Germinal center (tissue), 1 donor: ENCODE data around the gene FAM200C.

Experiments used
- DNase-seq: peaks from one replicate; pipeline ENCODE4 v3.0.0; 2012; ENCODE audit warnings: mixed read lengths, low spot score

FAM200C gene

DNA sequence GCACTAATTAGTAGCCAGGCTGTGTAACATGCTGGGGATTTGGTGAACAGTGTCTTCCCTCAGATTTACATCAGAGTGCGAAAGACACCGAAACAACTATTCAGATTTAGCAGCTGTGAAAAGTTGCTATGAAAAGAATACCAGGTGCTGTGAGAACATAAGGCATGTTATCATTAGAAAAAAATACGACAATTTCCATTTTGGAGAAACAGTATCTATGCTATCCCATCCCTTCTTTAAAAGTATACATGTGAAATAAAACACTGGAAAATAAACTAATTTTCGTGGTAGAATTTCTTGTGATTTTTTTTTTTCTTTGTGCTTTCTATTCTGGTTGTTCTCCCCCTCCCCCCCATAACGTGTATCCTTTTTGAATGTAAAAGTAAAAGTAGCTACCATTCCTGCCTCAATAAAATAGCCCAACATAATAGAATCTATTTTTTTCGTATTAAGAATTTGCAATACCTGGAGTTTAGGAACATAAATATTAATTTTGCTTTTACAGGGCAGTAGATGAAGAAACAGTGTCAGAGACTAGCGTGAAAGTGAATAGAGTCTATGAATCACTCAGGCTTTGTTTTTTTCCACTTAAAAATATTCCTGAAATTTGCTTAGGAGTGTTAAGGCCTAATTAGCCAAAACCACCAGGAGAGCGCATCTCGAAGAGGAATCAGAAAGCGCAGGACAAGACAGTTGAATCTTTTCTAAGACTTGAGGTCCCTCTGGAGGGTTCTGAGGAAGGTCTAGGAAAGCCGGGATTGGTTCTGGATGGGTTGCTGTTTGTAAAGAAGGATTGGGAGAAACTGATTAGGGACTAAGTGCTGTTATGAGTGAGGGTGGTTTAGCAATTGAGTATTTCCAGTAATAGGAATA is 19.8 kb upstream of the FAM200C start:
- DNase-seq = no peak

DNA sequence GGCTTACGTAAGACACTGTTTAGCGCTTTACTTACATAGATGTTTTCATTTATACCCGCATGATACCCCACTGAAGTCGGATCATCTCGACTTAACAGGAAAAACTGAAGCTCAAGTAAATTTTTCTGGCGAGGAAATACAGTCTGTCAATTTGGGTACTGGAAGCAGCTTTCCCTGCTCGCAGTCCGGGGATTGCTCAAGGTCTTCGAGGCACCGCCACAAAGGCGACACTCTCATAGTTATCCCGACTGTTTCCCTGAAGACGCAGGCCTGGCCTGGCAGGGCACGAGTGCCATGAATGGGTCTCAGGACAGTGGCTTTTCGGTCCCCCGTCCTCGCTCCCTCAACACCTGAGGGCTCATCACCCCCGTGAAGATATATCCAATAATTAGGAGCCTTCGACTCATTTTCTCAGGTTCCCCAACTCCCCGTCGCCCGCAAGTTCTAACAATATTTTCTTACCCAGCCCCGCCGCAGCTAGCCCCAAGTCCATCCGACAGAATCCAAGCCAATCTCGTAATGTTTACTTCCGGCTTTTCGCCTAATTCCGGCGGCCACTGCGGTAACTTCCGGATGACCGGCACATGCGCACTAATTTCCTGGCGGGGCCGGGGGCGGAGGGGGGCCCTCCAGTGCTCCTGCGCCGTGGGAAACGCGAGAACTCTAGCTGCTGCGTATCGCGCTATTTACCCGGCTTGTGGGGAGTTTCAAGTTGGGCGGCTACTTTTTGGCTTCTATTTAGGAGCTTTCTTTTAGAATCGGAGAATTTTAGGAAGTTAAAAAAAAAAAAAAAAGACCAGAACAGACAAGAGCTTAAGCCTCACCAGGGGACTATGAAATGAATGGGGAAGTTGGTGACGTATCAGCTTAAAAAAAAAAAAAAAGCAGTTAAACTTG is 19.0 kb upstream of the FAM200C start, which contains the start of gene SLU7:
SLU7 (minus strand) TSS at position 521 of the 897 bp plus-strand sequence. CDS start 3,787 bp downstream, outside the sequence.
- peak; percentile 92 for DNase-seq

DNA sequence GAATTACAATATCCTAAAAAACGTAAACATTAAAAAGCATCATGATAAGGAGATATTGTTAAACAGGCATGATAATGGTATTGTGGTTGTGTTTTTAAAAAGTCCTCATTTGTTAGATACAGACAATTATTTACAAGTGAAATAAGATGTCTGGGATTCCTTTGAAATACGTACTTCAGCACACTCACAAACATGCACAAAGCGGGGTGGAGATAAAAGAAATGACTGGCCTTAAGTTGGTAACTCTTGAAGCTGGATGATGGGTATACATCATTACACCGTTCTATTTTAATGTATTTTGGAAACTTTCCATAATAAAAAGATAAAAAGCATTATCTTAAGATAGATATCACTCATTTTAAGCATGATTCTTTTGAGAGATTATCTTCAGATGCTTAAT is 1.0 kb downstream of the FAM200C start:
- DNase-seq = no peak

DNA sequence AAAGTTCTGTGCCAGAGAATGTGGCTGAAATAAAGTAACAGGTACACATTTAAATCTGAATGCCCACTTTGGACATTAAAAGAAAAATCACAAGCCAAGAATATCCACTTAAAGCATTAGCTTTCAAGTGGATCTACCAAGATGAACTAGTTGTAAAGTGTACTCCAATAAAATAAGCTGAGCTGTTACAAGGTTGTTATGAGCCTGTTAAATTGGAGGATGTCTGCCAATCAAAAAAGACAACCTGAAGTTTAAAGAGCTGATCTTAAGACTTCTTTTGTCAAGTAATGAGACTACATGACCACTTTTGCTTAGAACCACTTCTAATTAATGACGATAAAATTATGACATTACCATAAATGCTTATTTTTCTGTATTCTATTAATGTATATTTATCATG is 2.4 kb downstream of the FAM200C start:
- DNase-seq = no peak

DNA sequence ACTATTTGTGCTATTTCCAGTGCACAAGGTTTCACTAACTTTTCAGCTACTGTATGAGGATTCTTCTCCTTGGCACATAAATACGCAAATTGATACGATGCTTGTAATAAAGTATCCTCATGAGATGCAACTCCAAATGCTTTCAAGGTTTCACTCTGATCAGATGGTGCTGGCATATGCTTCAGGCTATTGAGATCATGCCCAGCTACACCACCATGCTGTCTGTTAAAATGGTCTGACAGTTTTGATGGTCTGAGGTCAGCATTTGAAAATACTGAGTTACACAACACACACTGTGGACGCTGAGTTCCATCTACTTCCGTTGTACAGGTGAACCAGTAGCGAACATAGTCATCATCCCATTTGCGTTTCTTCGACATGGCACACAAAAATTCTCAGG is 4.7 kb downstream of the FAM200C start:
- no peak for DNase-seq

DNA sequence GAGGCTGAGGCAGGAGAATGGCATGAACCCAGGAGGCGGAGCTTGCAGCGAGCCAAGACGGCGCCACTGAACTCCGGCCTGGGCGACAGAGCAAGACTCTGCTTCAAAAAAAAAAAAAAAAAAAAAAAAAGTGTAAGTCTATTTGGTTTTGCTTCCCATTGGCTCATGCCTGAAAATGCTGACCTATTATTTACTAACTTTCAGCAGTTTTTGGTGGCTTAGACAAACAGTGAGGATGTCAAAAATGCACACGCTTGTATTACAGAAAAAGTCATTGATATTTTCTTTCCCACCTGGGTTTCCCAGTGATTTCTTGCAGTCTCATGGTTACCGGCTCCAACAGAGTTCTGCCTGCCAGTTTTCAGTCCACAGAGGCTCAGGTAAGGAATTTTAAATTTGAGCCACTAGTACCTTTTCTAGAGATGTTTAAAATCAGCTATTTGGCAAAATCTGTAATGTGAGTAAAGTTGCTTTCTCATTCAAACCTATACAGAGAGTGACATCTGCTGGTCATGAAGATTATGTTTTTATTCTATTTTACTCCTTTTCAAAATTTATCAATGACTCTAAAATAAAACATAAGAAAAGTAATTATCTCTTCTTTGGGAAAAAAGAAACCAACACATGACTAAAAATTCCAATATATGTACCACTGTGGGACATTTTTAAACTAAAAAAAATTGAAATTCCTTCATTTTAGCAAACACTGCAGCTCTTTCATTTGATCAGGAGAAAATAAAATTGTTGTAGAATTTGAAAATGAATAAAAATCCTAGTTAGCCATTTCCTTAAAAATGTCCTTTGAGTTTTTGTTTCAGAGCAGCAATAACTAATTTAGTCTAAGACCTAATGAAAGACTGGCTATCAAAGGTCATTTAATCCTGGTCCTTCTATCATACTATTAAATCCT is 8.8 kb downstream of the FAM200C start:
- peak; percentile 14 for DNase-seq

DNA sequence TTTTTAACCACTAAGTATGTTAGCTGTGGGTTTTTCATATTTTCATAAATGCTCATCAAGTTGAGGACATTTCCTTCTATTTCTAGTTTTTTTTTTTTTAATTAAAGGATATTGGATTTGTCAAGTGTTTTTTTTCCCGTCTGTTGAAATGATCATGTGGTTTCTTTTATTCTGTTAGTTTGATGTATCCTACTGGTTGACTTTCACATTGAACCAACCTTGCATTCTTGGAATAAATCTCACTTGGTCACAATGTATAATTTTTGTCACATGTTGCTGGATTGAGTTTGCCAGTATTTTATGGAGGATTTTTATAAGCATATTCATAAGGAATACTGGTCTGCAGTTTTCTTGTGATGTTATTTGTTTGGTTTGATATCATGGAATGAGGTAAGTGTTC is 12.4 kb downstream of the FAM200C start:
- DNase-seq = no peak

DNA sequence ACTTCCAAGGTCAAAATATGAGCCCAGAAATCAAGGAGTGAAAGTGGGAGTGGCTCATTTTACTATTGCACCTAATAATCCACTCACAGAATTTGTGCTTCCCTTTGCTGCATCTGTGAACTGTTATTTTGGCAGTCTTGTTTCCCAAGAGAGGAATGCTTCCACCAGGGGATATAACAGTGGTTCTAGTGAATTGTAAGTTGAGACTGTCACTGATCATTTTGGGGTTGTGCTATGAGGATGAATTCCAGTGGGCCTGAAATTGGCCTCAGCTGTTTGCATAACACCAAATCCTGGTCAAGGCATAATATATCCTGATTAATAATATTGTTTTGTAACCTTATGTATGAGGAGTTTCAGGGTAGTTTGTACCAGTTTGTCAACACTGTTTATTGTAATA is 14.4 kb downstream of the FAM200C start:
- DNase-seq = no peak

DNA sequence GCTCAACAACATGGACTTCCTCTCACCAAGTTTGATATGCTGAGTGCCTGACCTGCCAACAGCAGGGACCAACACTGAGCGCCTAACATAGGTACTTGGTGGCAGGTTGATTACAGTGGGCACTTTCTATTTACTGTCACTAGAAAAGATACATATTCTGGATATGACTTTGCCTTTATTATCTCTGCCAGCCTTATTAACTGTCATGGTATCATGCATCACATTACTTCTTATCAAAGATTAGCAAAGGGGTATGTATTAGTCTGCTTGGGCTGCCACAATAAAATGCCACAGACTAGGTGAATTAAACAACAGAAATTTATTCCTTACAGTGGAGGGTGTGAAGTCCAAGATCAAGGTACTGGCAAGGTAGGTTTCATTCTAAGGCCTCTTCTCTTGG is 15.2 kb downstream of the FAM200C start:
- no peak for DNase-seq

DNA sequence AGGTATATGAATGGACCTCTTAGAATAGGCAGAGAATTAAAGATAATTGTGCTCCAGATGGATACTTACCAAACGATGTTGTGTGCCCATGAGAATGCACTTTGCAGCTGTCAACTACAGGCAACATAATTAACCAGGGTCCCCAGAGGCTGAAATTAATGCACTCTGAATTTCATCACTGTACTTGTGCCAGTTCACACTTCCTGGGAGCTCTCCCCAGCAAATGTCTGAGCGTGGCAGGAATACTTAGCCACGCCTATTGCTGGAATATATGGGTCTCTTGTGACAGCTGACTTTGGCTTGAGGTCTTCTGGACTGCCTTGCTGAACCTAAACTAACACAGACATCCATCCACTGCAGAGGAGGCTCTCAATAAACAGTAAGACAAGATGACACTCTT is 17.5 kb downstream of the FAM200C start:
- DNase-seq = no peak

DNA sequence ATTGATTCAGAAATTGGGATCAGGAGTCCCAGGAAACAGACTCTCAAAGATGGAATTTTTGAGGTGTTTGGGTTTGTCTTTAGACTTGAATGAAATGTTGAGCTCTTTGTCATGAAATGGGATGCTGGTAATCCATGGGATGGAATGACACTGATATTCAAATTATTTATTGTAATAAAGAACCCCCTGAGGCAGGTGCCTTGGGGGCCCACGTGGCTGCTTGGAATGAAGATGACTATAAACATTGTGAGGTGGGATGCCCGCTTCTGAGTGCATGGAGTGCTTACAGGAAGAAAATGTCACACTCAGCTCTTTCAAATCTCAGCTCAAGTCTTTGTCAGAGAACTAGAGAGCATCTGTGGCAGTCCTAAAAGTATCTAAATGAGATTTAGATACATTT is 19.8 kb downstream of the FAM200C start:
- DNase-seq = no peak

DNA sequence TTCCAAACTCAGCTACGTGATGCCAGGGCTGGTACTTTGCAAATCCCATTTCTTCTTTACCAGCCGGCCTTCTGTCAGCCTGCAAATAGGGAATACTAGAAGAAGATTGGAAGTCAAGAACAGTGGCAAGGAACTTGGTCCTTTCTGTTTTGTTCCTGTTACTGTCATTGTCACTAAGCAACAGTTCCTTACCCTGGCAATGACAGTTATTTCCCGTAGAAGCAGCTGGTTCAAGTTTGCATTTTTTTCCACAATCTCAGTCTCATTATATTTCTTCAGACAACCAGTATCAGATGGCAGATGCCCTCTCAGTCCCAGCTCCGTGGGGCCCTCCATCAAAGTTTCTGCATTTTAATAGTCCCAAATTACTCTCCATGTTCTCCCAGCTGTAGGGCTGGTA is 20.3 kb downstream of the FAM200C start:
- DNase-seq = no peak

DNA sequence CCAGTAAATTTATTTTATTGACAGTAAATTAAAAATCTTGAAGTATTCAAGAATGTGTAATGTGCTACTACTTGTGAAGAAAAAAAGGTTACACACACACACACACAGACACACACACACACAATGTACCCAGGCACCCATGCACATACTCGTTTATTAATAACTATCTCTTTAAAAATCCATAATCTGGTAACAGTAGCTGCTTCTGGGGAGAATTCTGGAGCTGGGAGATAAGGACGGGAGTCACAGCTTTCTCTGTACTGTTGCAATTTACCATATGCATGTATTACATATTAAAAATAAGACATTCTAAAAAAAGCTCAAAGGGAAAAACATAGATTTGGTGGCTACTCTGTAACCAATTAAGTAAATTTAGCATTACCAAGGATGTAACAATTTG is 21.5 kb downstream of the FAM200C start:
- no peak for DNase-seq

DNA sequence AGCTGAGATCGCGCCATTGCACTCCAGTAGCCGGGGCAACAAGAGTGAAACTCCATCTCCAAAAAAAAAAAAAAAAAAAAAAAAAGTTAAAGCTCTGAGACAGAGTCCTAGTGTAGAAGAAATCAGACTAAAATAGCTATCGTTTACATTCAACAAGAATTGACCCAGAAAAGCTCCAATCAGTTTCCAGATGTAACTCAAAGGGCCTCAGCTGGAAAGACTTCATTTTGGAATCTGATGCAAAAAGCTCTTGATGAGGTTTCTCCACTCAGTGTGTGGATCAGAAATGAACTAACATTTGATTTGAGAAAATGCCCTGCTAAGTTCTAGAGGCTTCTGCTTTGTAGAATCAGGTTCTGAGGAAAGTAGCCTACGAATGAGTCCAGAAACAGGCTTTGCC is 22.2 kb downstream of the FAM200C start:
- DNase-seq = no peak

DNA sequence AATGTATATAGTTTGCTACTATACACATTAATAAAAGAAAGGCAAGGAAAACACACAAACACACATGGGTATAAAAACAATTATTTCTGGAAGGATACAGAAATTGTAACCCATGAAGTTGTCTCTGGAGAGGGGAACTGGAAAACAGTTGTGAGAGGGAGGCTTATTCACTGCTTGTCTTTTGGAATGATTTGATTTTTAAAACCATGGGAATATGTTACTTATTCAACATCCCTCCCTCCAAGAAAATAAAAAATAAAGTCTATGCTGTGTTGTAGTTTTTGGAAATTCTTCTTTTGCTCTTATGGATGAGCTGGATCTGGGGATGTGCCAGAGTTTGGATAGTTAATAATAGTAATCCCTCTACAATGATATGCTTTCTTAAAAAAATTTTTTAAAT is 23.4 kb downstream of the FAM200C start:
- no peak for DNase-seq

DNA sequence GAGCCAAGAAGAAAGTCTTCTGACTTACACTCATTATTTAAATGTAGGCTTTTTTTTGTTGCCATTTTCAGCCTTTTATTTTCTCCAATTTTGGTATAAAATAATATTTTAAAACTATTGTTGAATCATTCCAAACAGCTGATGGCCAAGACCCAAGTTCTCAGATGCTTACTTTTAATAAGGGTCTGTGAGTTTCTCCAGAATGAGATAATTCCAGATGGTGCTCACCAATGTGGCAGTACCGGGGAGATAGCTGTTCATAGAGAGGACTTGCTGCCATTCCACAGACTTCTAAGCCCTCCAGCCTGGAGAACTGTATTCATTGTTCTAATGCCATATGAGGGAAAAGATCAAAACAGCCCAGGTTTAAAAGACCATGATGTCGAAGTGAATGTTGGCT is 24.2 kb downstream of the FAM200C start:
- DNase-seq = no peak

DNA sequence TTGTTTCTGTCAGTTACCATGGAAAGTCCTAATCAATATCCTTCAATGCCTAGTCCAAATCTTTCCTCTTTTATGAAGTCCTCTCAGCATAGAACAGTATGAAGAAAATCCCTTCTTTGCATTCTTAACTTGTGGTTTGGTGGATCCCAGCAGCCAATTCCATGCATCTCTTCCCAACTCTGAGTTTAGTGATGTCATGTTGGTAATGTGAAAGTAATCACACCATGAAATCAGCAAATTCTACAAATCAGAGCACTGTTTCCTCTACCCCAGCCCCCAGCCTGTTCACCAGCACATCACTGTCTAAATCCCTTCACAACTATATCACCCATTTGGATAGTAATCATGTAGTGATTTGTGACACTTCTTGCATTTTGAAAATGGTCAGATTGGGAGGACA is 24.7 kb downstream of the FAM200C start:
- DNase-seq = no peak

DNA sequence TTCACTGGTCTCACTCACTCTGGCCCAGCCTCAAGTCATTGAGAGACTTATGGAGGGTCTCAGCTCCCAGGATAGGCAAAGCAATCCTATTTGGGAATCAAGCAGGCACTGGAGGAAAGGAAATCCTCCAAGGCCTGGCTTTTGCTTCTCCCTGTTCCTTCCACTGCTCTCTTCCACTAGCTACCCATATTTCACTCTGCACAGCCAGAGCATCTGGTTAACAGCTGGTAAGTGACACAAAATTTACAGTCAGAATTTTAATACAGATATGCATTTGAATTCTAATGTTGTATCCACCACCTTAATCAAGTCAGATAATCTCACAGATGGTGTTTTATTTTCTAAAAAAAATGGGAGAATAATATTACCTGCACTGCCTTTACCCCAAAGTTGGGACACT is 28.6 kb downstream of the FAM200C start:
- no peak for DNase-seq

DNA sequence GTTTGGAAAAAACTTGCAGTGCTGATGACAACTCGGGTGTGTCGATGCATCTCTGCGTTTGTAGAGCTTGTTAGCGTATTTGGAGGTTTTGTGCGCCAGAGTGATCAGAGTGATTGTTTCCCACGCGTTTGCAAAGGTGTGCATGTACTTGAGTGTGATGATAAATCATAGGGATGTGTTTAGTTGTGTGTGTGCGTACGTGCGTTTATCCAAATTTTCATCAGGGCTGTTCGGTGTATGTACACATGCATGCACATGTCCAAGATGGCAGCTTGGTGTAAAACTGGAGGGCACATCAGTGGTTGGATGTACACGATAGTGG is 29.2 kb downstream of the FAM200C start:
- DNase-seq = no peak

DNA sequence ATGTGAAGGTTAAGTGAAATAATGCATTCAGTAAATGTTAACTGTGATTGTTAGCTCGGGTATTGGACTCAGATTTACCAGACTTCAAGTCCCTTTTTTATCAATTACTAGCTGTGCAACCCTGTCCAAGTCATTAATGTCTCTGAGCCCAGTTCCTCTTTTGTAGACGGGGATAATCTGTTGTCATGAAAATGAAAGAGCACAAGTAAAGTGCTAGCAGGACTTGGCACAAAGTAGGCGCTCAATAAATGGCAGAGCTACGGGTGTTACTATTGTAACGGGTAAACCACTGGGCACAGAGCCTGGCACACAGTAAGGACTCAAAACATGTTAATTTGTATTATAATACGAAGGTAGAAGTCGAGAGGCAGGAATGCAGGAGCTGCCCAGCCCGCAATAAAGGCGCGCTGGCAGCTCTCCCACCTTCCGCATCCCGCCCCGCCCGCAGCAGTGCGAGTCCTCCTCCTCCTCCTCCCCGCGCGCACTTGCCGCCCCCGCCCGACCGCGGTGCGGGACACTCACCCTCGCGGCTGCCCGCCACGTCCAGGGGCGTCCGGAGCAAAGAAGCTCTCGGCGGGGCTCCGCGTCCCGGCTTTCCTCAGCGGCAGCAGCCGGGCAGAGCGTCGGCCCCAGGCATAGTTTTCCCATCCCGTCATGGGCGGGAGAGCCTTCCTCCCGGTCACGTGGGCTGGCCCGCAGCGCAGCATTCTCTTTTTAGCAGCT is 29.7 kb downstream of the FAM200C start, which contains the start of gene C1QTNF2:
C1QTNF2 (minus strand) TSS at position 637 of the 723 bp plus-strand sequence. CDS start 15,615 bp downstream, outside the sequence.
- DNase-seq = no peak

DNA sequence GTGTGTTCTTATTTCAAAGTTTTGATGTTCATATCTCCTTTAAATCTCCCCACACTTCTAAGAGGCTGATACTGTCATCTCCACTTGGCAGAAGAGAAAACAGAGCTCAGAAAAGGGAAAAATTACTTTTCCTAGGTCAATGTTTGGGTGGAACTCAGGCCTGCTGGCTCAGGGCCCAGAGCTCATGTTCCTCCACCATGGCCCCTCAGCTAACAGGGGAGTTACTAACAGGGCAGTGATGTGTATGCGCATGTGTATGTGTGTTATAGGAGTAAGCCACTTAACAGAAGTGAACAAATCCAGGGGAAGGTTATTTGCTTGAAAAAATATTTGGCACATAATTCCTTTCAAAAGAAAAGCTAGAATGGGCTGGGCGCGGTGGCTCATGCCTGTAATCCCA is 32.0 kb downstream of the FAM200C start:
- no peak for DNase-seq
